HG03139 (cell line): ENCODE measurements around the gene C16orf92.
"Not testable (repeated sequence)": the region's sequence is repeated elsewhere in the genome, so short reads cannot be mapped to it uniquely, and the experiment has no call there.

Experiments
- ATAC-seq: cut with Tn5 transposase; IDR thresholded peaks from one replicate; pipeline ENCODE4 v1.9.1; 2021; ENCODE audit not compliant: unreplicated experiment

C16orf92 gene

DNA sequence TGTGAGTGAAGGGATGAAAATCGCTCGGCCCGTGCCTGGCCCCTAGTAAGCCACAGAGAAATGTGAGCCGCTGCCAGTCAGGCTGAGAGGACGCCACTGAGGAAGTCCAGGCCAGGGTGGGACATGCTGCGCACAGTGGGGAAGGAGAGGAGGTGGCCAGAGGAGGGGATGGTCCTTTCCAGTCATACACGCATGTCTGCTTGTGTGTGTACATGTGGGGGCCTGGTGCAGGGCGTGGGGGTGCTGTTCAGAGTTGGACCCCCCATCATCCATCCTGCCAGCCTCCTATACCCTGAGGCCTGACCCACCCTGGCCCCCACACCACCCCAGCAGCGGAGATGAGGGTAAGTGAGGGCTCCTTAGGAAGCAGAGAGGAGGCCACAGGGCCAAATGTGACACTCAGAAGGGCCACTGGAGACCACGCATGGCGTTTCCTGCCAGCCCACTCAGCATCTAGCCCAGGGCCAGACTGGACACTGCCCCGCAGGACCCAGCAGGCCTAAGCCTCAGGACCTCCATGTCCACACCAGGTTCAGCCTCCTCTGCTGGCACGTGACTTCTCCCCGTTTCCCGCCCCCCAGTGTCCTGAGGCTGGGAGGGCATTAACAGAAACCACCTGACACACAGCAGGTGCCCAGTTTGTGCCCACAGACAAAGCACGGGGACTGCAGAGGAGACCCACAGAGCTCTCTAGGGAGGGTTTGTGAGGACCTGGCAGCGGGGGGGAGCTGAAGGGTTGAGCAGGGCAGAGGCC is 19.2 kb upstream of the C16orf92 start:
- no peak for ATAC-seq

DNA sequence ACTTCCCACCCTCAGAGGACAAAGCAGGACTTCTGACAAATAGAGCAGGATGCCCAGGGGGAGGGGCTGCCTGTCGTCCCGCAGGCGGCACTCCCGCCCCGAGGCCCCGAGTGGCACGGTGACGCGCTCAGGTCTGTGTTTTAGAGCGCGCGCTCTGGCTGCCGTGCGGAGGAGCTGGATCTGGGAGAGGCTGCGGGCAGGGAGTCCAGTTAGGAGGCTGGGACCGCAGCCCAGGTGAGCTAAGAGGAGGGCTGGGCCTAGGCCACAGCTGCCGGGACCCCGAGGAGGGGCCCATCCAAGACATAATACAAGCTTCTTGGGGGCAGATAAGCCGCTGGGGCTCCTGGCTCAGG is 18.6 kb upstream of the C16orf92 start:
- no peak for ATAC-seq

DNA sequence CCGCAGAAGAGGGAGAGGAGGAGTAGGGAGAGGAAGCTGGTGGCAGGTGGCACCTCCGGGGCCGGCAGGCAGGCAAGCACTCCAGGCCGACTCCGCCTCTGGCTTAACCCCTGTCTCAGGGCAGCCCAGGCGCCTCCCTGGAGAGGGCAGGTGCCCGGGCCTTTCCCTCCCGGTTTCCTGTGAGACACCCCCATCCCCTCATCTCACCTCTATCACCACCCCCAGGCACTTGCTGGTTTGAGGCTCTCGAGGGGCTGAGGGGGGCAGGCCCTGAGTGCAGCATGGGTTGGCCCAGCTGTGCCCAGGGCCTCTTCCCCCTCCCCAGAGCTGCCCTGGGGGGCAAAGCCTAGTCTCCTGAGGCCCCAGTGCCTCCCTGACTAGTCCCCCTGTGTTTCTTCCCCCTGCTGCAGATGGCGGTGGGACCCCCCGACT is 18.2 kb upstream of the C16orf92 start:
- ATAC-seq, result no peak

DNA sequence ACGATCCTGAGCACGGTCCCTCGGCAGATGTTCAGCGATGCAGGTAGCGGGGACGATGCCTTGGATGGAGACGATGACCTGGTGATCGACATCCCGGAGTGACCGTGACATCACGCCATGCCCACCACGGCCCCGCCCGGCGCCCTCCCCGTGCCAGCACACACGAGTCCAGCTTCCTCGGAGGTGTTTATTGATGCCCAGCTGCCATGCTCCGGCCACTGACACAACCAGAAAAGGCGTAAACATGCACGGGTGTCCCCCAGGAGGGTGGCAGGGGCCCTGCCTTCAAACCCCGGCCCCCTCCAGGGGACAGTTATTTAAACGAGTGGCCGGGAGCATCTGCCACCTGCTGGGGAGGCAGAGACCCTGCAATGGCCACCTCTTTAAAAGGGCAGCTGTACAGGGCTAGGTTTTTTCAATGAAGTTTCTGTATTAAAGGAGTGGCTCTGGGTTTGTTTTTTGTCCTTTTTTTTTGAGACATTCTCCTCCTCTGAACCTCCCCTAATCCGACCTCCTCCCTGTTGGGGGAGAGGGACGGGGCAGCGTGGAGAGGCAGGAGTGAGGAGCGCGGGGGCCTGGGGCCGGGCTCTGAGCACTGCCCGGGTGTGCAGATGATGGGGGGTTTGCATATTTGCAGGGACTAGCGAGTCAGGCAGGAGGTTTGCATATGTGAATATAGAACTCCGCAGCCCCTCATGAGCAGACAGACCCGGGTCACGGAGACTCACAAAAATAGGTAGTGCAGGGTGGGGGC is 17.5 kb upstream of the C16orf92 start:
- no peak for ATAC-seq

DNA sequence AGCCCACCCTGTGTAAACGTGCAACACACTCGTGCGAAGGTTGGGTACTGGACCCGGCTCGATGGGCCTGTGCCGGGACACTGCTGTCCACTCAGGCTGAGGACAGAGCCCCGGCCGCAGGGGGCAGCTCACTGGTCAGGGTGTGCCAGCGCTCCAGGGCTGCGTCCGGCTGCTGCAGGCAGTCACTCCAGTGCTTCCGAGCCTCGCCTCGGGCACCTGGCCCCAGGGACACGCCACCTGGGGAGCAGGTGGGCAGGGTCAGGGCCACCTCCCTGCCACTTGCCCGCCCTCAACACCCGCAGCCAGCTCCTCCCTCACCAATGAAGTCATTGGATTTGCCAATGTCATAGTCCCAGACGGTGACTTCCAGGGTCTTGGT is 16.9 kb upstream of the C16orf92 start:
- no peak for ATAC-seq

DNA sequence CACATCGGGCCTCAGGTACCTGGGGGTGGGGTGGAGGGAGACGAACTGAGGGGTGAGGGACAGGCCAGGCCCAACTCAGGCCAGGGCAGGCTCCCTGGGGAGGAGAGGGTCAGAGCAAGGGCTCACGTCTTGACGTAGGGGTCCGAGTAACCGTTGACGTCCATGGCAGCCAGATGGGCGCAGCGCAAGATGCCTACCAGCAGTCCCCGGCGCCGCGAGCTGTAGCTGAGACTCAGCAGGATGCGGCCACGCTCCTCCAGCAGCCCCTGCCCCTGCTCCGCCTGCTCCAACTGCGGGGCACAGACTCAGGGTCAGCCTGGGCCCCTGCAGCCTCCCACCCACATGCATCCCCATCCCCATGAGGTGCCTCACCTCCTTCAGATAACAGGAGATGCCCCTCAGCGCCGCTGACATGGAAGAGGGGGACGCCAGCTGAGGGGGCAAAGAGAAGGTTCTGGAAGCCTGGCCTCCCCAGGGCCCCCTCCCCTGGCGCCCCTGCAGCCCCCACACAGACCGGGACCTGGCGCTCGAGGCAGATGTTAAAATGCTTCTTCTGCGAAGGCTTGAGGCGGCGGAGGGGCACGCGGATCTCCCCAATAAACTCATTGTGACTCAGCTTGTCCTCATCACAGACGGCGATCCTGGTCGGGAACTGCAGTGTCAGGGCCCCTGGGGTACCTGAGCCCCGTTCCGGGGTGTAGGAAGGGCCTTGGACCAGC is 16.2 kb upstream of the C16orf92 start:
- no peak for ATAC-seq

DNA sequence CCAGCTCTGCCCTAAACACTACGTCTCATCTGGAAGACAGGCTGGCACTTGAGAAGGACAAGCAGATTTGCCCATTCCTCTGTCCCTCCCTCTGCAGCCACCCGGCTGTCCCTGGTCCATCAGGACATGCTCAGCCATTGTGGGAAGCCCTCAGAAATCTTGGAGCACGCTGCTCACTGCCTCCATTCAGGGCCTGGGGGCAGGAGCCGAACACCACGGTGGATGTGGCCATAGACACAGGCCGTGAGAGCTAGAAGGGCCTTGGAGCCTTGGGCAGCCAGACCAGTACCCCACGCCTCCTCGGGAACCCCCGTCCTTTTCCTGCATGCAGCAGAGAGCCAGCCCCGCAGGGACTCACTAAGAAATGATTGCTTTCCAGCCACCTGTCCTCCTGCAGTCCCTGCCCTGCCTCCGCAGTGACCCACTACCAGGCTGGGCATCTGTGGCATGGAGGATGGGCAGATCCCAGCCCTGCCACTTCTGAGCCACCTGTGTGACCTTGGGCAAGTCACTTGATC is 15.6 kb upstream of the C16orf92 start:
- no peak for ATAC-seq

DNA sequence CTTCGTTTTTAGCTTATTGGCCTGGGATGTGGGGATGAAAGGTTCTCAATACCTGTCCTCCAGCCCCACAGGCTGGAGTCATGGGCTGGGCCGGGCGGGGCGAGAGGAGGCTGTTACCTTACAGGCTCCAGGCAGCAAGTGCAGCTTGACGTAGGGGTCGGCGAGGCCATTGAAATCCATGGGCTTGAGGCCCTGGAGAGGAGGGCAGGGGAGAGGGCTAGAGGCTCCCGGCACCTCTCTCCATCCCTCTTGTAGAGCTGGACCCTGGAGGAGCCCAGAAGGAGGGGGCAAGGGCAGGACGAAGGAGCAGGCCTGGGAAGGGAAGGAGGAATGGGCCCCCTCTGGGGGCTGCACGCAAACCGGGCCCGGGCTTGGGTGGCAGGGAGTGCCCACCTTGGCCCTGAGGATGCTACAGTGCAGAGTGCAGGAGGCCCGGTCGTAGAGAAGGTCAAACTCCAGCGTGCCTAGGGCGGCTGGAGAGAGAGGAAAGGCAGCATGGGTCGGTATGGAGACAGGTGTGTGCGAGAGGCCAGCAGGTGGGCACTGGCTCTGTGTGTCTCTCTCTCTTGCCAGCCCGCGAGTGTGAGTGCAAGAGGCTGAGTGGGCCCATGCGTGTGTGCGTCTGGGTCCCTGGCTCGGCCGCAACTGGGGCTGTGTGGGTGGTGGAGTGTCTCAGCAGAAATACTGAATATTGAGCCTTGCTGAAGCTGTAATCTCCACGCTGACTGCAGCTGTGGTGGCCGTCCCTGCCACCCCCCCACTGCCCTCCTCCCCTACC is 13.7 kb upstream of the C16orf92 start:
- ATAC-seq, result no peak

DNA sequence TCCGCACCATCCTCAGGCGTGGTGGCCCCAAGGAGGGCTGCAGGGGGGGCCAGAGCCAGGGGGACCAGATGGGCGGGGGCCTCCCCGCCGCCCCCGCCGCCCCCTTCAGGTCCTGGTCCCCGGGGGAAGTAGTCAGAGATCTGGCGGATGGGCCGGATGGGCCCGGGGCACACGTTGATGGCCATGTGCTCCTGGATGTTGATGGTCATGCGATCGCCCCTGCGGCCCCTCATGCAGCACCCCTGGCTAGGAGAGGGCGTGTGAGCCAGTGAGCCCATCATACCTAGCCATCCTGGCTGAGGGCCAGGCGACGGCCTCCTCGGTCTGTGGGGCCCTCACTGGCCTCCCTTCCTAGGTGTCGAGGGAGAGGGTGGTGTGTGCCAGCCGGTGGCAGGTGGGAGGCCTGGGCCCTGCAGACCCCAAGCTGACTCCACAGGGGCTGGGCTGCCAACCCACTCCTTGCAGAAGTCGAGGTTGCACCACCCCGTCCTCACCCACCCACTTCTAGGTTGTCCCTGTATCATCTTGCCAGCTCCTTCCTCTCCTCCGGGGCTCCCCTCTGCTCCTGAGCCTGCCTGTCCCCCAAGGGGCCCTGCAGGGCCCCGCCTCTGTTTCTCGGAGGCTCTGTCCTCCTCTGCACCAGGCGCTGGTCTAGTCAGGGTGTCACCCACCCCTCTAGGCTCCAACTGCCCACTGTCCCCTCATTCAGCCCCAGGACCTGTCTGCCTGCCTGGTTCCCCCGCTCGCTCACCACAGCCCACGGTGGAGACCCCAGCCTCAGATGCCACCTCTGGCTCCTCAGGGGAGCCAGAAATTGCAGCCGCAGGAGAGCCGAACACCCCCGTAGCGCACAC is 12.8 kb upstream of the C16orf92 start:
- ATAC-seq, result no peak

DNA sequence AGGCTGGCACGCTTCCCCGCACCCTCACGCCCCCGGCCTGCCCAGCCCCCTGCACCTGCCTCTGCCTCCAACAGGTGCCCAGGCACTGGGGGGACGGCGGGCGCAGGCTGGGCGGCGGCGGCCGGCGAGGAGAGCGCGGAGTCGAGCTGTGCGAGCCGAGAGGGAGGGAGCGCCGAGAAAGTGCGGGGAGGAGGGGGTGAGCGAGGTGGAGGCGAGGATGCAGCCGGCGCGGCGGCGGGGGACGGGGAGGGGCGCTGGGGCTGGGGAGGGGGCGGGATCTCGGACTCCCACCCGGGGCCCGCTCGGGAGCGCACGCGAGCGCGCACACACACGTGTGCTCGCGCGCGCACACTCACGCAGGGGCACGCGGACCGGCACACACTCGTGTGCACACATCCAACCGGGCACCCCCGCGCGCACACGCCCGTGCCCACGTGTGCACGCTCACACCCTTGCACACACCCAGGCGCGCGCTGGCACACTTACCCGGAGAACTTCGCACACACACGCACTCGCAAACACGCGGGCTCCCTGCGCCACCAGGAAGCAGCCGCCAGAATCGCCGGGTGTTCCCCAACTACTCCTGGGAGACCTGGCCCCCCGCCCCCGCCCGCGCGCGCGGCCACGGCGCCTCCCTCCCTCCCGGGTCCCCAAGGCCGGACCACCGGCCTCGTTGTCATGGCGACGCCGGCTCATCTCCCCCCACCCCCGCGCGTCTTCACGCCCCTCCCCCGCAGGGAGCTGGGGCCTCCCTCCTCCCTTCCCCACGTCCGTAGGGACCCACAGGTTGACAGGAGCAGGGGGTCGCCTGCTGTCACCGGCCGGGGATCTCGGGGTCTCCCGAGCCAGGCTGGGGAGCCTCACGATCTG is 11.9 kb upstream of the C16orf92 start, which contains the start of gene DOC2A:
Gene DOC2A, minus strand, starts transcription at position 184 of the 870 bp plus-strand sequence. CDS start 805 bp downstream, outside the sequence.
- no peak for ATAC-seq

DNA sequence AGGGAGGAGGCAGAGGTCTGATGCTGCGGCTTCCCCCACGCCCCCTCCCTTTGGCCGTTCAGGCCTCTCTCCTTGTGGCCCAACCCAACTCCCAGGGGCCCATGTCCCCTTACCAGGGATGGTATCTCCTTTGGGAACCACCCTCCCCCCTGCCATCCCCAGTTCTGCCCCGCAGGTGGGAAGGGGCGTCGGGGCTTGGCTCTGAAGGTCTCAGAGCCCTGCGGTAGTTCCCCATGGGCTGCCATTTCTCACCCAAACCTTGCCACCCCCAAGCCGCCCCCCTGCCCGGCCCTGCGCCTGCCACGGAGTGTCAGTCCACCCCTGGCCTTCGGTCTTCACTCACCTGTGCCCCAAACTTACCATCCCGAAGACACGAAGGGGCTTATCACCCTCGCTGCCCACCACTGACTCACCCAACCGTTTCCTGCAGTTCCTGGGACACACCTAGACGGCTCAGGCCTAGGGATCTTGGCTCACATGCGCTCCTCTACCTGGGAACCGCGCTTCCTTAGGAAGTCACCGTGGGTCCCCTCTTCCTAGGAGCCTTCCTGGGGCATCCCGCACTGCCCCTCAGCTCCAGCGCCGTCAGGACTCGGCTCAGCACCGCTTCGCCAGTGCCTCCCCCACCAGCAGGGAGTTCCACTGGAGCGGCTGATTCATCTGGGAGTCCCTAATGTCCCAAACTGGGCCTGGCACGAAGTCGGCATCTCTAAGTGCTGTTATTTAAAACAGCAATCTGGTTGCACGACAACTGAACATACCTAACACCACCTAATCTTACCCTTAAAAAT is 11.1 kb upstream of the C16orf92 start:
- ATAC-seq, result no peak

DNA sequence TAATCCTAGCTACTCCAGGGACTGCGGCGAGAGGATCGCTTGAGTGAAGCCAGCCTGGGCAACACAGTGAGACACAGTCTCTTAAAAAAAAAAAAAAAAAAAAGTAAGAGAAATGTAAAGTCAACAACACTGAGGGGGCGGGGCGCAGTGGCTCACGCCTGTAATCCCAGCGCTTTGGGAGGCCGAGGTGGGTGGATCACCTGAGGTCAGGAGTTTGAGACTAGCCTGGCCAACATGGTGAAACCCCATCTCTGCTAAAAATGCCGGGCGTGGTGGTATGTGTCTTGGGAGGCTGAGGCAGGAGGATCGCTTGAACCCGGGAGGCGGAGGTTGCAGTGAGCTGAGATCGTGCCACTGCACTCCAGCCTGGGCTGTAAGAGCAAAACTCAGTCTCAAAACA is 10.4 kb upstream of the C16orf92 start:
- not testable (repeated sequence) for ATAC-seq

DNA sequence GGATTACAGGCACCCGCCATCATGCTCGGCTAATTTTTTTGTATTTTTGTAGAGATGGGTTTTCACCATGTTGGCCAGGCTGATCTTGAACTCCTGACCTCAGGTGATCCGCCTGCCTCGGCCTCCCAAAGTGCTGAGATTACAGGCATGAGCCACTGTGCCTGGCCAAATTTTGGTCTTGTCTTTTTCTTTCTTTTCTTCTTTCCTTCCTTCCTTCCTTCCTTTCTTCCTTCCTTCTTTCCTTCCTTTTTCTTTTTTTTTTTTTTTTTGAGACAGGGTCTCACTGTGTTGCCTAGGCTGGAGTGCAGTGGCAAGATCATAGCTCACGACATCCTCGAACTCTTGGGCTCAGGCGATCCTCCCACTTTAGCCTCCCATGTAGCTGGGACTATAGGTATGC is 7.5 kb upstream of the C16orf92 start:
- ATAC-seq, result not testable (repeated sequence)

DNA sequence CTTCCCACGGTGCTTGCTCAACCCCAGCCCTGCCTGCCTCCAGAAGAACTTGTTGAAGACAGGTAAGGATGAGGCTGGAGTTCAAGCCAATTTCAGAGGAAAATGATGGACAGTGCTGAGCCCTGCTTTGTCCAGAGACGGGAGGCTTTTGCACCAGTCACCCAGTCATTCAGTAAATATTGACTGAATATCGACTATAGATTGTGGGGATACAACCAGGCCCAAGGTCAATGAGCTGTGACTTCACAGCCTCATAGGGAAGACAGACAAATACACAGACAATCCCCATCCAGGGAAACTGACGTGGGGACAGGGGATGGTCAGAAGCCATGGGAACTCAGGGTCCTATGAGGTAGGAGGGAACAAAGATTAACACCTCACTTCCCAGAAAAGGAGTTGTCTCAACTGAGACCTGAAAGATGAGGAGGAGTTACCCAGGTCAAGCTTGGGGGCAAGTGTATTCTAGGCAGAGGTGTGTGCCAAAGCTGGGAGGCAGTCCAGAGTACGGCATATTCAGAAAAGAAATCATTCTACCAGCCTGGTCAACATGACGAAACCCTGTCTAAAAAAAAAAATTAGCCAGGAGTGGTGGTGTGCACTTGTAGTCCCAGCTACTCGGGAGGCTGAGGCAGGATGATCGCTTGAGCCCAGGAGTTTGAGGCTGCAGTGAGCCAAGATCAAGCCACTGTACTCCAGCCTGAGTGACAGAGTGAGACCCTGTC is 6.3 kb upstream of the C16orf92 start:
- ATAC-seq, result no peak

DNA sequence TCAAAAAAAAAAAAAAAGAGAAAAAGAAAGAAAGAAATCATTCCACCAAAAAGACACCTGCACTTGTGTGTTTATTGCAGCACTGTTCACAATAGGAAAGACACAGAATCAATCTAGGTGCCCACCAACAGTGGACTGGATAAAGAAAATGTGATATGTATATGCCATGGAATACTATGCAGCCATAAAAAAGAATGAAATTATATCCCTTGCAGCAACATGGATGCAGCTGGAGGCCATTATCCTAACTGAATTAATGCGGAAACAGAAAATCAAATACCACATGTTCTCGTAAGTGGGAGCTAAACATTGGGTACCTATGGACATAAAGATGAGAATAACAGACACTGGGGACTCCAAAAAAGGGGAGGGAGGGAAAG is 5.7 kb upstream of the C16orf92 start:
- ATAC-seq, result no peak

DNA sequence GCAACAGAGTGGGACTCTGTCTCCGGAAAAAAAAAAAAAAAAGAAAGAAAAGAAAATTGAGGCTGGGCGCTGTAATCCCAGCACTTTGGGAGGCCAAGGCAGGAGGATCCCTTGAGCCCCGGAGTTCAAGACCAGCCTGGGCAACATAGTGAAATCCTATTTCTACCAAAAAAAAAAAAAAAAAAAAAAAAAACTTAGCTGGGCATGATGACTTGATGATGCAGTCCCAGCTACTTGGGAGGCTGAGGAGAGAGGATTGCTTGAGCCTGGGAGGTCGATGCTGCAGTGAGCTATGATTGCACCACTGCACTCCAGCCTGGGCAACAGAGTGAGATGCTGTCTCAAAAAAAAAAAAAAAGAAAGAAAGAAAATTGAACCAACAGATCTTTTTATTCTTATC is 5.1 kb upstream of the C16orf92 start:
- ATAC-seq, result not testable (repeated sequence)

DNA sequence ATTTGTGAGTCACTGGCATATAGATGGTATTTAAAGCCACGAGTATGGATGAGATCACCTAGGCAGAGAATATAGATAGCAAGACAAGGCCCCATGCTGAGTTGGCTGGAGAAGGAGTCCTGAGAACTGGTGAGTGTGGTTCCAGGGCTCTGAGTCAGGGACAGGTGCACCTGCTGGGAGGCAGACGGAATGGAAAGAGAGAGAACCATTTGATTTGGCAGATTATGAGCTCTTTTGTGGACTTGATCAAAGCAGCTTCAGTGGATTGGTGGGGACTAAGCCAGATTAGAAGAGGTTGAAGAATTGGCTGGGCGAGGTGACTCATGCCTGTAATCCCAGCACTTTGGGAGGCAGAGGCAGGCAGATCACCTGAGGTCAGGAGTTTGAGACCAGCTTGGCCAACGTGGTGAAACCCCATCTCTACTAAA is 4.3 kb upstream of the C16orf92 start:
- no peak for ATAC-seq

DNA sequence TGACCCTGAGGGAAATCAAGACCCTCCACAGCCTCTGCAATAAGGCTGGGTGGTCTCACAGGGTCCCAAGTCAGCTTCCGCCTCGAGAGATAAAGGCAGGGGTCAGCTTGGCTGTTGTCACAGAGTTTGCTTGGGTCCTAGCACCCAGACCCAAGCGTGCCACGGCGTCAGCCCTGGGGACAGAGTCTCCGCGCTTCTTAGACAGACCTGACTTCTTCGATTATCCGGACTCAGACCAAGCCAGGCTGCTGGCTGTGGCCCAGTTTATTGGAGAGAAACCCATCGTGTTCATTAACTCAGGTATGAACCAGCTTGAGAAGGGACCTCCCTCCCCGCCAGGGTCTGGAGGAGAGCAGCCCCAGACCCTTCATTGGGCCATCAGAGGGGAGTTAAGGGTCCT is 588 bp downstream of the C16orf92 start:
- ATAC-seq, result no peak
